ENCODE data around the gene ZDBF2. TPM values are rescaled to one million over a fixed set of nuclear protein-coding genes. Genes with fewer than 3 reads are reported as not detected.

Gene ZDBF2
- total RNA-seq, 1 donor from 2014 or later = 47.5 TPM

- H3K9me3 Mint-ChIP-seq (ENCODE audit: unreplicated experiment) = no peaks in the 10 kb centered on the region
- peaks cover 5% of the 10 kb centered on the region for H3K36me3 Mint-ChIP-seq (ENCODE audit: unreplicated experiment)
- peaks cover 2% of the 10 kb centered on the region for H3K27me3 Mint-ChIP-seq (ENCODE audit: unreplicated experiment)
- DNase-seq = no peak
- H3K4me1 Mint-ChIP-seq (ENCODE audit: low read depth, unreplicated experiment) = no peaks in the 10 kb centered on the region
- H3K4me3 Mint-ChIP-seq (ENCODE audit: unreplicated experiment) = no peak overlapping the region
- TF ChIP-seq CTCF (IDR thresholded peaks at IDR 0.05; ENCODE audit: partially characterized antibody, unreplicated experiment) = no peak
- no peak overlapping the region for H3K27ac Mint-ChIP-seq (ENCODE audit: unreplicated experiment)
These were observed 50.4 kb downstream of the ZDBF2 start for GRCh38 chr2:206324869-206325268.

GRCh38 chr2:206328974-206329373 lies 54.5 kb downstream of the ZDBF2 start:
- Mint-ChIP-seq H3K27me3 (ENCODE audit: unreplicated experiment) (peaks cover 2% of the 10 kb centered on the region), H3K4me3 (ENCODE audit: unreplicated experiment) (no peak overlapping the region), H3K4me1 (ENCODE audit: low read depth, unreplicated experiment) (no peaks in the 10 kb centered on the region), H3K9me3 (ENCODE audit: unreplicated experiment) (no peaks in the 10 kb centered on the region), H3K36me3 (ENCODE audit: unreplicated experiment) (peaks cover 5% of the 10 kb centered on the region), H3K27ac (ENCODE audit: unreplicated experiment) (no peak overlapping the region)
- DNase-seq = no peak
- no peak for TF ChIP-seq CTCF (IDR thresholded peaks at IDR 0.05; ENCODE audit: partially characterized antibody, unreplicated experiment)

GRCh38 chr2:206336861-206337260 lies 62.4 kb downstream of the ZDBF2 start:
- no peak overlapping the region for H3K27ac Mint-ChIP-seq (ENCODE audit: unreplicated experiment)
- no peak for DNase-seq
- H3K4me1 Mint-ChIP-seq (ENCODE audit: low read depth, unreplicated experiment) = no peaks in the 10 kb centered on the region
- H3K27me3 Mint-ChIP-seq (ENCODE audit: unreplicated experiment) = no peaks in the 10 kb centered on the region
- H3K36me3 Mint-ChIP-seq (ENCODE audit: unreplicated experiment) = no peaks in the 10 kb centered on the region
- H3K4me3 Mint-ChIP-seq (ENCODE audit: unreplicated experiment) = no peak overlapping the region
- no peaks in the 10 kb centered on the region for H3K9me3 Mint-ChIP-seq (ENCODE audit: unreplicated experiment)
- no peak for TF ChIP-seq CTCF (IDR thresholded peaks at IDR 0.05; ENCODE audit: partially characterized antibody, unreplicated experiment)

- Mint-ChIP-seq H3K4me1 (ENCODE audit: low read depth, unreplicated experiment) (no peaks in the 10 kb centered on the region), H3K36me3 (ENCODE audit: unreplicated experiment) (no peaks in the 10 kb centered on the region), H3K4me3 (ENCODE audit: unreplicated experiment) (no peak overlapping the region), H3K9me3 (ENCODE audit: unreplicated experiment) (no peaks in the 10 kb centered on the region), H3K27ac (ENCODE audit: unreplicated experiment) (no peak overlapping the region), H3K27me3 (ENCODE audit: unreplicated experiment) (no peaks in the 10 kb centered on the region)
- no peak for DNase-seq
- TF ChIP-seq CTCF (IDR thresholded peaks at IDR 0.05; ENCODE audit: partially characterized antibody, unreplicated experiment) = no peak
These were observed 63.5 kb downstream of the ZDBF2 start for GRCh38 chr2:206337956-206338355.

- no peaks in the 10 kb centered on the region for H3K4me1 Mint-ChIP-seq (ENCODE audit: low read depth, unreplicated experiment)
- no peak overlapping the region for H3K27ac Mint-ChIP-seq (ENCODE audit: unreplicated experiment)
- no peaks in the 10 kb centered on the region for H3K27me3 Mint-ChIP-seq (ENCODE audit: unreplicated experiment)
- no peak for DNase-seq
- H3K9me3 Mint-ChIP-seq (ENCODE audit: unreplicated experiment) = no peaks in the 10 kb centered on the region
- no peak for TF ChIP-seq CTCF (IDR thresholded peaks at IDR 0.05; ENCODE audit: partially characterized antibody, unreplicated experiment)
- H3K36me3 Mint-ChIP-seq (ENCODE audit: unreplicated experiment) = no peaks in the 10 kb centered on the region
- no peak overlapping the region for H3K4me3 Mint-ChIP-seq (ENCODE audit: unreplicated experiment)
These were observed 66.9 kb downstream of the ZDBF2 start for GRCh38 chr2:206341396-206341795.

Data from glutamatergic neuron (in vitro differentiated cells).